SK-N-SH (cell line): ENCODE measurements around the gene STK32C. TPM values are rescaled to one million over a fixed set of nuclear protein-coding genes. Genes with fewer than 3 reads are reported as not detected.
"Not testable (repeated sequence)": the region's sequence is repeated elsewhere in the genome, so short reads cannot be mapped to it uniquely, and the experiment has no call there.

Experiments used
- CTCF ChIA-PET: fragments of 300-600, 350-600 bp; formaldehyde crosslinking; extraction: SDS; loops from one replicate; lab custom pipeline; 2021; lab: Yijun Ruan, JAX
- POLR2A ChIA-PET: fragments of 350-600 bp; sonication (Branson Sonifier 250); formaldehyde crosslinking; extraction: SDS; loops from one replicate; lab custom pipeline; 2020; ENCODE audit warnings: antibody characterized with exemption, inconsistent platforms; lab: Yijun Ruan, JAX
- DNase-seq: peaks from one replicate; pipeline ENCODE4 v3.0.0; 2012
- H2AFZ ChIP-seq: fragments of 200-600 bp; sonication (generic); 2 replicates; pipeline ENCODE4 v1.8.1; 2016; ENCODE audit warnings: antibody characterized with exemption, mild to moderate bottlenecking, low read depth
- H3F3A ChIP-seq: fragments of 200-600 bp; sonication (generic); replicated peaks from 2 replicates; pipeline ENCODE3; 2016; ENCODE audit warnings: antibody characterized with exemption, mild to moderate bottlenecking; ENCODE audit not compliant: insufficient read depth
- H3K27ac ChIP-seq, 2 experiments: fragments of 200-500 bp in 1 of 2; fragments of 200-600 bp in 1 of 2; sonication (Bioruptor generic) in 1 of 2; sonication (generic), shearing (Covaris generic) in 1 of 2; 2 replicates each; pipeline versions ENCODE4 v1.5.1 to v1.6.1; 2014 to 2016; ENCODE audit warnings: low read depth in 2 of 2, inconsistent platforms in 1 of 2, low read length in 1 of 2, mild to moderate bottlenecking in 1 of 2, mixed read lengths in 1 of 2
- H3K27me3 ChIP-seq: fragments of 200-600 bp; sonication (generic), shearing (Covaris generic); 2 replicates; pipeline ENCODE4 v1.6.1; 2016; ENCODE audit warnings: mixed run types; ENCODE audit not compliant: insufficient read depth
- H3K36me3 ChIP-seq, 2 experiments: fragments of 200-500 bp in 1 of 2; fragments of 200-600 bp in 1 of 2; sonication (Bioruptor generic) in 1 of 2; sonication (generic) in 1 of 2; replicated peaks in 1 of 2; 2 replicates each; pipeline versions ENCODE3 to v1.5.1; 2014 to 2016; ENCODE audit warnings: low read length in 1 of 2, mild to moderate bottlenecking in 1 of 2; ENCODE audit not compliant: insufficient read depth in 2 of 2, control insufficient read depth in 1 of 2
- H3K4me1 ChIP-seq, 2 experiments: fragments of 200-500 bp in 1 of 2; fragments of 200-600 bp in 1 of 2; sonication (Bioruptor generic) in 1 of 2; sonication (generic), shearing (Covaris generic) in 1 of 2; 2 replicates each; pipeline versions ENCODE4 v1.5.1 to v1.6.1; 2014 to 2016; ENCODE audit warnings: low read depth in 1 of 2, low read length in 1 of 2, mixed run types in 1 of 2; ENCODE audit not compliant: insufficient read depth in 2 of 2, control insufficient read depth in 1 of 2
- H3K4me2 ChIP-seq: fragments of 200-600 bp; sonication (generic), shearing (Covaris generic); 2 replicates; pipeline ENCODE4 v1.6.1; 2017; ENCODE audit warnings: mixed run types
- H3K4me3 ChIP-seq, 2 experiments: fragments of 200-500 bp in 1 of 2; fragments of 200-600 bp in 1 of 2; sonication (Bioruptor generic) in 1 of 2; sonication (generic), shearing (Covaris generic) in 1 of 2; 2 replicates each; pipeline versions ENCODE4 v1.5.1 to v1.8.1; 2014 to 2016; ENCODE audit warnings: low read depth in 2 of 2, inconsistent platforms in 1 of 2, low read length in 1 of 2, mild to moderate bottlenecking in 1 of 2, mixed read lengths in 1 of 2, moderate library complexity in 1 of 2
- H3K79me2 ChIP-seq: fragments of 200-600 bp; sonication (generic); 2 replicates; pipeline ENCODE4 v1.8.1; 2017; ENCODE audit warnings: mild to moderate bottlenecking; ENCODE audit not compliant: insufficient read depth
- H3K9ac ChIP-seq: fragments of 200-600 bp; sonication (generic); 2 replicates; pipeline ENCODE4 v1.6.1; 2017; ENCODE audit warnings: mixed run types
- H3K9me2 ChIP-seq: fragments of 200-600 bp; sonication (generic); 2 replicates; pipeline ENCODE4 v1.6.1; 2017; ENCODE audit warnings: mixed run types
- H3K9me3 ChIP-seq: fragments of 200-600 bp; sonication (generic); 2 replicates; pipeline ENCODE4 v1.6.1; 2017; ENCODE audit warnings: mixed run types, mild to moderate bottlenecking, moderate library complexity
- H4K20me1 ChIP-seq: fragments of 200-600 bp; sonication (generic); 2 replicates; pipeline ENCODE4 v1.6.1; 2017; ENCODE audit warnings: mild to moderate bottlenecking, mixed run types; ENCODE audit not compliant: insufficient read depth
- ELF1 ChIP-seq: IDR thresholded peaks from 2 replicates; pipeline ENCODE4 v1.4.0; 2012
- FOXJ3 ChIP-seq: sonication (generic); formaldehyde crosslinking; IDR thresholded peaks from 2 replicates; pipeline ENCODE4 v1.5.1; 2020; ENCODE audit warnings: mild to moderate bottlenecking, missing genetic modification reagents
- JUND ChIP-seq: IDR thresholded peaks from 2 replicates; pipeline ENCODE4 v1.4.0; 2012
- MAX ChIP-seq: IDR thresholded peaks from 2 replicates; pipeline ENCODE4 v1.4.0; 2012; ENCODE audit warnings: low read depth
- NFIC ChIP-seq: IDR thresholded peaks from 2 replicates; pipeline ENCODE4 v1.4.0; 2012; ENCODE audit warnings: borderline replicate concordance
- NRF1 ChIP-seq: IDR thresholded peaks from 2 replicates; pipeline ENCODE4 v1.6.1; 2012; ENCODE audit warnings: low read depth, mild to moderate bottlenecking, low read length
- RCOR1 ChIP-seq: fragments of 150-350 bp; IDR thresholded peaks from 2 replicates; pipeline ENCODE4 v1.6.1; 2017; ENCODE audit warnings: antibody characterized with exemption, low read length
- REST ChIP-seq: IDR thresholded peaks from 2 replicates; pipeline ENCODE4 v1.6.1; 2012; ENCODE audit warnings: mild to moderate bottlenecking, low read depth, low read length, moderate library complexity
- RFX5 ChIP-seq: IDR thresholded peaks from 2 replicates; pipeline ENCODE4 v1.6.1; 2012; ENCODE audit warnings: mild to moderate bottlenecking, improper control_type of control experiment, low read length
- RXRA ChIP-seq: IDR thresholded peaks from 2 replicates; pipeline ENCODE4 v1.4.0; 2012; ENCODE audit warnings: low read depth, mild to moderate bottlenecking, borderline replicate concordance
- SMC3 ChIP-seq: IDR thresholded peaks from 2 replicates; pipeline ENCODE4 v1.6.1; 2012; ENCODE audit warnings: low read depth, low read length, improper control_type of control experiment
- TAF1 ChIP-seq: IDR thresholded peaks from 2 replicates; pipeline ENCODE4 v1.6.1; 2012; ENCODE audit warnings: low read depth, mild to moderate bottlenecking, low read length, moderate library complexity, borderline replicate concordance
- TCF12 ChIP-seq: IDR thresholded peaks from 2 replicates; pipeline ENCODE4 v1.4.0; 2012
- TEAD4 ChIP-seq: IDR thresholded peaks from 2 replicates; pipeline ENCODE4 v1.4.0; 2012; ENCODE audit warnings: mild to moderate bottlenecking, borderline replicate concordance; ENCODE audit not compliant: insufficient read depth
- WGBS: methylation state at CpG from one replicate; pipeline ENCODE4 v1.1.6; 2017; ENCODE audit warnings: low lambda C conversion rate; 5-methylcytosine and 5-hydroxymethylcytosine counted together
- polyA plus RNA-seq, 3 experiments: library from polyadenylated mRNA; depleted of rRNA; stranded (reverse); fragments of >200 nt; gene quantifications; 2 replicates each; pipeline ENCODE4 v1.2.3, GENCODE V29; 2012

Gene STK32C
- polyA plus RNA-seq, 1 of the 3 experiments (the other 2 are of a cell fraction) = 27.8 TPM

GRCh38 chr10:132337854-132338253 lies 30.1 kb upstream of the STK32C start:
- POLR2A ChIA-PET, H3K79me2 ChIP-seq, H4K20me1 ChIP-seq, H3K9me3 ChIP-seq, H3K4me2 ChIP-seq, H3K4me3 ChIP-seq, DNase-seq, H3K9ac ChIP-seq, H3K27ac ChIP-seq, H2AFZ ChIP-seq, H3K9me2 ChIP-seq, H3K27me3 ChIP-seq, H3K4me1 ChIP-seq, H3F3A ChIP-seq: not testable (repeated sequence)
- 99% methylated on average over 7 of the region's 7 CpGs for WGBS
- CTCF ChIA-PET = interaction anchor here (1.3 kb wide), 2 partner anchors 15 to 114 kb away, joined by 3 to 7 read pairs; no protein-coding TSS in a partner anchor
- H3K36me3 ChIP-seq = peaks cover 32 to 41% of the 10 kb centered on the region in 2 experiments

- no peaks in the 10 kb centered on the region for H3K27me3 ChIP-seq
- peaks cover 25 to 35% of the 10 kb centered on the region in 2 experiments for H3K36me3 ChIP-seq
- no peaks in the 10 kb centered on the region for H3K9me3 ChIP-seq
- peaks cover 0 to 10% of the 10 kb centered on the region in 2 experiments; a peak in 2 of 4 replicates for H3K4me1 ChIP-seq
- H3K79me2 ChIP-seq = peaks cover 9% of the 10 kb centered on the region
- H3F3A ChIP-seq = no peaks in the 10 kb centered on the region
- CTCF ChIA-PET = no interaction called here
- H4K20me1 ChIP-seq = no peaks in the 10 kb centered on the region
- H3K9ac ChIP-seq = no peak overlapping the region
- TF ChIP-seq NRF1 (no peak), REST (no peak), ELF1 (no peak), FOXJ3 (no peak), NFIC (no peak), RFX5 (no peak)
- WGBS = 89% methylated on average over 19 of the region's 19 CpGs
- H3K4me2 ChIP-seq = no peak overlapping the region
- H3K4me3 ChIP-seq = no peak overlapping the region
- H2AFZ ChIP-seq = no peak overlapping the region
- no peaks in the 10 kb centered on the region for H3K9me2 ChIP-seq
- H3K27ac ChIP-seq = no peak overlapping the region
- POLR2A ChIA-PET = no interaction called here
- DNase-seq = no peak
Observed at GRCh38 chr10:132336919-132337407, 29.2 kb upstream of the STK32C start.

GRCh38 chr10:132336064-132336746 lies 28.5 kb upstream of the STK32C start:
- no peak overlapping the region for H3K4me2 ChIP-seq
- no peak overlapping the region for H2AFZ ChIP-seq
- 91% methylated on average over 7 of the region's 11 CpGs for WGBS
- H3K9me2 ChIP-seq = no peaks in the 10 kb centered on the region
- H3K4me3 ChIP-seq = no peak overlapping the region
- H3K27ac ChIP-seq = no peak overlapping the region
- peaks cover 13% of the 10 kb centered on the region for H3K79me2 ChIP-seq
- no peaks in the 10 kb centered on the region for H3F3A ChIP-seq
- TF ChIP-seq RCOR1 (no peak), JUND (no peak), RXRA (no peak), SMC3 (no peak), TAF1 (no peak), TCF12 (no peak), REST (no peak), TEAD4 (no peak), MAX (no peak)
- no peaks in the 10 kb centered on the region for H3K9me3 ChIP-seq
- H3K9ac ChIP-seq = no peak overlapping the region
- ChIA-PET CTCF (interaction anchor here (0.6 to 1.2 kb wide), 2 partner anchors 71 to 117 kb away, joined by 3 read pairs; no protein-coding TSS in a partner anchor), POLR2A (no interaction called here)
- H3K36me3 ChIP-seq = peaks cover 25 to 34% of the 10 kb centered on the region in 2 experiments
- H3K27me3 ChIP-seq = no peaks in the 10 kb centered on the region
- H4K20me1 ChIP-seq = no peaks in the 10 kb centered on the region
- DNase-seq = no peak
- H3K4me1 ChIP-seq = peaks cover 0 to 10% of the 10 kb centered on the region in 2 experiments; a peak in 2 of 4 replicates
